H1 (cell line): ENCODE measurements around the gene TDG. TPM values are rescaled to one million over a fixed set of nuclear protein-coding genes. Genes with fewer than 3 reads are reported as not detected.

Experiments
- ASH2L ChIP-seq: fragments of 200-600, 300-600 bp; sonication (generic); IDR thresholded peaks from one replicate; pipeline ENCODE4 v1.7.1; 2017; ENCODE audit warnings: low read length
- BACH1 ChIP-seq: IDR thresholded peaks from 2 replicates; pipeline ENCODE4 v1.6.1; 2012; ENCODE audit warnings: low read length, improper control_type of control experiment
- CBX5 ChIP-seq: fragments of 300-800, 300-1000 bp; sonication (generic); IDR thresholded peaks from 2 replicates; pipeline ENCODE4 v1.7.1; 2016; ENCODE audit warnings: antibody characterized with exemption, low read length, low read depth
- CBX8 ChIP-seq: fragments of 300-800, 300-1000 bp; sonication (generic); IDR thresholded peaks from 2 replicates; pipeline ENCODE4 v1.7.1; 2016; ENCODE audit warnings: low read depth, low read length, borderline replicate concordance
- CHD1 ChIP-seq: IDR thresholded peaks from 2 replicates; pipeline ENCODE4 v1.6.1; 2012; ENCODE audit warnings: low read depth, low read length, improper control_type of control experiment
- CHD2 ChIP-seq: IDR thresholded peaks from 2 replicates; pipeline ENCODE4 v1.6.1; 2012; ENCODE audit warnings: low read length, improper control_type of control experiment
- CREB1 ChIP-seq: IDR thresholded peaks from 2 replicates; pipeline ENCODE4 v1.6.1; 2012; ENCODE audit warnings: inconsistent platforms
- CTBP2 ChIP-seq: IDR thresholded peaks from 2 replicates; pipeline ENCODE4 v1.7.0; 2011; ENCODE audit warnings: borderline replicate concordance, mild to moderate bottlenecking, moderate library complexity, mixed read lengths, low read length; ENCODE audit not compliant: insufficient read depth, insufficient read length
- GABPA ChIP-seq: IDR thresholded peaks from 2 replicates; pipeline ENCODE4 v1.6.1; 2011; ENCODE audit warnings: mild to moderate bottlenecking, low read length, moderate library complexity, borderline replicate concordance; ENCODE audit not compliant: insufficient read depth
- GTF2F1 ChIP-seq: IDR thresholded peaks from 2 replicates; pipeline ENCODE4 v1.6.1; 2012; ENCODE audit warnings: low read depth, low read length, improper control_type of control experiment, borderline replicate concordance
- MAFK ChIP-seq: IDR thresholded peaks from 2 replicates; pipeline ENCODE4 v1.6.1; 2012; ENCODE audit warnings: low read depth, mild to moderate bottlenecking, improper control_type of control experiment, low read length
- NRF1 ChIP-seq: IDR thresholded peaks from 2 replicates; pipeline ENCODE4 v1.6.1; 2011; ENCODE audit warnings: mild to moderate bottlenecking, low read depth, low read length, improper control_type of control experiment
- PHF8 ChIP-seq: fragments of 200-600 bp; sonication (generic); conservative IDR thresholded peaks from 2 replicates; pipeline ENCODE4 v1.7.1; 2012; ENCODE audit warnings: low read depth, mild to moderate bottlenecking, inconsistent platforms, low read length, moderate library complexity
- POLR2A ChIP-seq, 2 experiments: IDR thresholded peaks; 1 replicate in 1 of 2; 2 replicates in 1 of 2; pipeline ENCODE4 v1.6.1; 2011; ENCODE audit warnings: low read depth in 2 of 2, low read length in 2 of 2, mild to moderate bottlenecking in 2 of 2; ENCODE audit errors: control extremely low read depth in 1 of 2
- POLR2AphosphoS5 ChIP-seq: IDR thresholded peaks from 2 replicates; pipeline ENCODE4 v1.6.1; 2011; ENCODE audit warnings: low read depth, low read length
- POU5F1 ChIP-seq: IDR thresholded peaks from 2 replicates; pipeline ENCODE4 v1.6.1; 2011; ENCODE audit warnings: low read depth, mild to moderate bottlenecking, low read length, moderate library complexity
- RFX5 ChIP-seq: IDR thresholded peaks from 2 replicates; pipeline ENCODE4 v1.6.1; 2011; ENCODE audit warnings: low read depth, low read length, improper control_type of control experiment, borderline replicate concordance
- SAP30 ChIP-seq: fragments of 300-600 bp; sonication (generic); IDR thresholded peaks from 2 replicates; pipeline ENCODE4 v1.7.1; 2012; ENCODE audit warnings: low read length, moderate library complexity, mild to moderate bottlenecking, inconsistent platforms; ENCODE audit not compliant: insufficient read depth, insufficient replicate concordance
- SIN3A ChIP-seq, 2 experiments: IDR thresholded peaks in 1 of 2; conservative IDR thresholded peaks in 1 of 2; 2 replicates each; pipeline ENCODE4 v1.6.1; 2011 to 2012; ENCODE audit warnings: low read length in 2 of 2, improper control_type of control experiment in 1 of 2, low read depth in 1 of 2, mild to moderate bottlenecking in 1 of 2
- SIX5 ChIP-seq: IDR thresholded peaks from 2 replicates; pipeline ENCODE4 v1.6.1; 2011; ENCODE audit warnings: mild to moderate bottlenecking, low read depth, low read length
- SP1 ChIP-seq: IDR thresholded peaks from 2 replicates; pipeline ENCODE4 v1.6.1; 2011; ENCODE audit warnings: low read depth, low read length
- SP2 ChIP-seq: IDR thresholded peaks from 2 replicates; pipeline ENCODE4 v1.6.1; 2012; ENCODE audit warnings: mild to moderate bottlenecking, low read length, inconsistent platforms
- TEAD4 ChIP-seq: IDR thresholded peaks from 2 replicates; pipeline ENCODE4 v1.6.1; 2012; ENCODE audit warnings: low read depth, low read length, inconsistent platforms, mixed read lengths
- USF2 ChIP-seq: IDR thresholded peaks from 2 replicates; pipeline ENCODE4 v1.6.1; 2011; ENCODE audit warnings: low read length, improper control_type of control experiment
- polyA plus RNA-seq, 7 experiments: library from polyadenylated mRNA; depleted of rRNA in 3 of 7; stranded (reverse) in 5 of 7; unstranded in 2 of 7; fragments of >200 nt in 5 of 7; fragments of 200-250 nt in 2 of 7; gene quantifications; 1 replicate in 5 of 7; 2 replicates in 1 of 7; 4 replicates in 1 of 7; pipeline versions ENCODE4 v1.2.1 to v1.2.3, GENCODE V29; 2011 to 2013; ENCODE audit warnings: missing spikeins in 2 of 7, mixed read lengths in 2 of 7
- total RNA-seq: library from RNA; stranded (reverse); fragmentation: NEBNext Ultra II Directional; extraction: Animal tissue kit (Norgen Biotek cat#: 25700); gene quantifications from 2 replicates; pipeline ENCODE4 v1.2.1, GENCODE V29; 2021

The TDG gene
- total and polyA plus RNA-seq, 2 of the 8 experiments (the other 6 are each of a cell fraction or from before 2014, with no cell fraction given): 22.7 to 47.8 TPM

GRCh38 chr12:103965590-103966504 lies at the start of gene TDG (continued):
- TF ChIP-seq POLR2A (IDR thresholded peaks at IDR 0.05; ENCODE audit: control extremely low read depth in 1 of 2, low read depth in 2 of 2, low read length in 2 of 2) (peak; percentile 94 to 98), PHF8 (peak; percentile 99), CBX8 (no peak), POU5F1 (no peak), SAP30 (no peak), CHD1 (no peak), BACH1 (peak; percentile 55; the same call in 1 of the 2 replicates), MAFK (no peak), NRF1 (peak; percentile 76), SIN3A (conservative IDR thresholded peaks at IDR 0.05 in 1 of 2, IDR thresholded peaks at IDR 0.05 in 1 of 2; ENCODE audit: low read depth in 1 of 2, low read length in 2 of 2) (peak; percentile 8 to 54; a peak in 1 of 4 replicates), GTF2F1 (0 out of 2 replicates have a peak, but pooled peaks have one; percentile 17), ASH2L (peak; percentile 97), RFX5 (no peak), CTBP2 (no peak), USF2 (peak; percentile 98), SP1 (peak; percentile 33; the same call in 1 of the 2 replicates), TEAD4 (no peak), POLR2AphosphoS5 (peak; percentile 98), CBX5 (no peak), SP2 (peak; percentile 22; the same call in 1 of the 2 replicates), SIX5 (no peak), CREB1 (peak; percentile 54), CHD2 (peak; percentile 32; the same call in 1 of the 2 replicates), GABPA (peak; percentile 90)
